Epithelial cell of proximal tubule (primary cell): ENCODE measurements around the gene OR13C5. TPM values are rescaled to one million over a fixed set of nuclear protein-coding genes. Genes with fewer than 3 reads are reported as not detected.

Experiments used
- total RNA-seq: library from RNA; depleted of rRNA; stranded (reverse); fragments of >200 nt; gene quantifications from 2 replicates; pipeline ENCODE4 v1.2.3, GENCODE V29; 2015

The OR13C5 gene
- total RNA-seq, 1 donor from 2014 or later, result not detected

Other genes with a start within 250 kb of the OR13C5 start
- gene OR13F1, start 95.2 kb downstream of the OR13C5 start, total RNA-seq, result not detected in 2 replicates
- not detected in 2 replicates for gene OR13C4, start 72.2 kb downstream of the OR13C5 start, total RNA-seq
- gene OR13C3, start 62.6 kb downstream of the OR13C5 start, total RNA-seq, result not detected in 2 replicates
- not detected in 2 replicates for gene OR13C8, start 30.2 kb downstream of the OR13C5 start, total RNA-seq
- not detected in 2 replicates for gene OR13C2, start 6.2 kb upstream of the OR13C5 start, total RNA-seq
- not detected in 2 replicates for gene OR13C9, start 18.8 kb upstream of the OR13C5 start, total RNA-seq
- gene OR13D1, start 95.1 kb upstream of the OR13C5 start, total RNA-seq, result not detected in 2 replicates
- 34.4 and 34.7 TPM in 2 replicates for gene NIPSNAP3A, start 148.3 kb upstream of the OR13C5 start, total RNA-seq
- 0.58 TPM in 1 of 2 replicates, not detected in the other for gene NIPSNAP3B, start 164.7 kb upstream of the OR13C5 start, total RNA-seq